HG02943 (cell line): ENCODE measurements around the gene NUDT16L1.
A peak's percentile ranks its signal among the peaks of the same experiment; 100 is the strongest.

Source experiments
- ATAC-seq: cut with Tn5 transposase; IDR thresholded peaks from one replicate; pipeline ENCODE4 v1.9.1; 2021; ENCODE audit warnings: mild to moderate bottlenecking, low read depth, moderate library complexity; ENCODE audit not compliant: unreplicated experiment

Gene NUDT16L1

GRCh38 chr16:4682084-4682591 is 11.2 kb upstream of the NUDT16L1 start:
- no peak for ATAC-seq

- no peak for ATAC-seq
Measured at GRCh38 chr16:4682616-4683254, 10.6 kb upstream of the NUDT16L1 start.

GRCh38 chr16:4683255-4684057 is 9.9 kb upstream of the NUDT16L1 start:
- ATAC-seq = no peak

- ATAC-seq = no peak
Measured at GRCh38 chr16:4684058-4684715, 9.2 kb upstream of the NUDT16L1 start.

- ATAC-seq = no peak
Measured at GRCh38 chr16:4684763-4685162, 8.6 kb upstream of the NUDT16L1 start.

- no peak for ATAC-seq
Measured at GRCh38 chr16:4685292-4685691, 8.1 kb upstream of the NUDT16L1 start.

GRCh38 chr16:4685776-4686496 is 7.4 kb upstream of the NUDT16L1 start:
- ATAC-seq = no peak

GRCh38 chr16:4686497-4687210 is 6.7 kb upstream of the NUDT16L1 start:
- ATAC-seq = no peak

GRCh38 chr16:4687416-4687815 is 5.9 kb upstream of the NUDT16L1 start:
- ATAC-seq = no peak

GRCh38 chr16:4687946-4688673 is 5.3 kb upstream of the NUDT16L1 start:
- ATAC-seq = no peak

- ATAC-seq = no peak
Measured at GRCh38 chr16:4688674-4689045, 4.7 kb upstream of the NUDT16L1 start.

GRCh38 chr16:4689091-4689671 is 4.2 kb upstream of the NUDT16L1 start:
- ATAC-seq = no peak

- no peak for ATAC-seq
Measured at GRCh38 chr16:4689864-4690704, 3.3 kb upstream of the NUDT16L1 start.

- ATAC-seq = no peak
Measured at GRCh38 chr16:4690946-4691665, 2.3 kb upstream of the NUDT16L1 start.

- ATAC-seq = no peak
Measured at GRCh38 chr16:4691666-4692412, 1.5 kb upstream of the NUDT16L1 start.

- peak; percentile 24 for ATAC-seq
Measured at GRCh38 chr16:4692460-4693295, 684 bp upstream of the NUDT16L1 start.
